HPDE6-E6E7 (cell line): ENCODE results near the gene VPS13D.

Experiments used
- DNase-seq: peaks from one replicate; pipeline ENCODE4 v3.0.0; 2011; ENCODE audit warnings: missing footprints; ENCODE audit errors: extremely low spot score

Gene VPS13D

DNA sequence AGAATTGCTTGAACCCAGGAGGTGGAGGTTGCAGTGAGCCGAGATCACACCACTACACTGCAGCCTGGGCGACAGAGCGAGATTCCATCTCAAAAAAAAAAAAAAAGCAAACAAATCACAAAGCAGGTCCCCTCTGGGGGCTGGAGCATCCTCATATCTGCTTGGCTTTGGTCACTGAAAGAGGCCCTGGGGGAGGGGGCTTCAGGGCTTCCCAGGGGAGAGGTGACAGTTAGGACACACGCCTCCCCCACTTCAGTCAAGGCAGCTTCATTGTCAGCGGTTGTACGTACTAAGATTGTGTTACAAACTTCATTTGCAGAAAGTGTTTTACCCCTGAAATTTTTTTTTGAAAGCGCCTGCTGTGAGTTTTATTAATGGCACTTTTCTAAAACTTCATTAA, 257.7 kb downstream of the VPS13D start:
- DNase-seq = no peak

DNA sequence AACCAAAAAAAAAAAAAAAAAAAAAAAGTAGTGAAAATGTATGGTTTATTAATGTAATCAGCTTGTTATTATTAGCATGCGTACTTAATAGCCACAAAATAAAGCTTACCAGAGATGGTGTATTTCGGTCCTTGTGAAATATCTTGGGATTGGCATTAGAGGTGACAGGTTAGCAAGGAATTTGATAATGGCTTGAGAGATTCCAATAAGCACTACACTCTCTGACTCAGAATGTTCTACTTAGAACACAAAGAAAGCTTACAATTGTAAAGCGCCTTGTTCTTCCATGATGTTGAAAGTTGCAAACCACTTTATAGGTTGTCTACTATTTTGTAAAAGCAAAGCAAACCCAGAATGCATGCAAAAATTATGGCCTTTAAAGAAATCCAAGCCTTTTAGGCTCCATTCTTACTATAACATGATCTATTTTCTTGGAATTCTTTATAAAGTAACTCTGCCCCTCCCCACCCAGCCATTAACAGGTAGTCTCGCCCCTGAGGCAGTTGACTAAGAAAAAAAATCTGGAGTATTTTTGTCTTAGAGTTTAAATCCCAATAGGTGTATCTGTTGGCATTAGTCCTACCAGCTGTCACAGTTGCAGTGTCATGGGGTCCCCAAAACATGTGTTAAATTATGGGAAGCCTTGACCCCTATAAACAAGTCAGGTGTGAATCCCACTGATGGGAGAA, 259.0 kb downstream of the VPS13D start:
- peak; percentile 47 for DNase-seq

DNA sequence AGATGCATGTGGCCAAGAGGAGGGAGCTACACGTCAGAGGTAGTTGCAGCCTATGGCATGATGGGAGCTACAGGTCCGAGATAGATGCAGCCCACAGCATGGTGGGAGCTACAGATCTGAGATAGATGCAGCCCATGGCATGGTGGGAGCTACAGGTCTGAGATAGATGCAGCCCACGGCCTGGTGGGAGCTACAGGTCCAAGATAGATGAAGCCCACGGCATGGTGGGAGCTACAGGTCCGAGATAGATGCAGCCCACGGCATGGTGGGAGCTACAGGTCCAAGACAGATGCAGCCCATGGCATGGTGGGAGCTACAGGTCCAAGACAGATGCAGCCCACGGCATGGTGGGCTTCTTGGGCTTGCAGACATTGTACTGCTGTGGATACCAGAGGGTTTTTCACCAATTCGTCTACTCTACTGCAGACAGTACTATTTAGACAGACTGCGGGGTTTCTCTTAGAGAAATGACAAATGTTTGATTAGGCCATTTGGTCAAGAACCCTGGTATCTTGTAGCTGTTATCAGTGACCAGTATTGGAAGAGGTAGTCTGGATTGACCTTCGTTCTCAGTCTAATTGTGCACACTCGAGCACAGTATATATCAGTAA, 260.8 kb downstream of the VPS13D start:
- no peak for DNase-seq

DNA sequence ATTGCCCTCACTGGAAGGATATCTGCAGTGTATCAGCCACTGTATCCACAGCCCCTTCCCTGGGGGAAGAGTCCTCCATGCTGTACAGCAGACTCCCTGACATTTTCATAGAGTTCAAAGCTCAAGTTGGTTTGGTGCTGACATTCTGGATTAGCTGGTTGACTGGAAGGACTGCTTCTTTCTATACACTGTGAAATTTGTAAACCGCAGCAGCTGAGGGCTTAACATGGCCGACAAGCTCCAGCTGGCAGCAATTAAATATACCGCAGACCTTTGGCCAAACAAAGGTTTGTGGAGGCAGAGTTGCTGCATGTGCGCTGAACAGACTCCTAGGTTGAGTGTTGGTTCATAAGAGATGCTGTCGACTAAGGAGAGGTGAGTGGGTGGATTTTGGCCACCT, 261.8 kb downstream of the VPS13D start:
- no peak for DNase-seq

DNA sequence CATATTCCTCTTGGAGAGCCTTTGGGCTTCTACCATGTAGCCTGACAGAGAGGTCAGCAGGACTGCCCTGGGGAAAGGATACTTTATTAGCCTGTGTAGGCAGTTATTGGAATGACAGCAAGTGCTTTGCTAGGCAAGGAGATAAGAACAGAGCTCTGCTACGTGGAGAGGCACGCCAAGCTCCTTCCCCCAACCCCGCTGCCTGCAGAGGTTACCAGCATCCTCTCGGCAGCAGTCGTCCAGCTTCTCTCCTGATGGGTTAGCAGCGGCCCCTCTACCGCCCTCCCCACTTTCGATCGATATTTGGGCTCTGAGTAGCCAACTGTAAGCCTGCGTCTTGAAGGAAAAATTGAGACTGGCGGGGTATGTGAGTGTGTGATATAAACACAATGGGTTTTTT, 265.9 kb downstream of the VPS13D start:
- no peak for DNase-seq

DNA sequence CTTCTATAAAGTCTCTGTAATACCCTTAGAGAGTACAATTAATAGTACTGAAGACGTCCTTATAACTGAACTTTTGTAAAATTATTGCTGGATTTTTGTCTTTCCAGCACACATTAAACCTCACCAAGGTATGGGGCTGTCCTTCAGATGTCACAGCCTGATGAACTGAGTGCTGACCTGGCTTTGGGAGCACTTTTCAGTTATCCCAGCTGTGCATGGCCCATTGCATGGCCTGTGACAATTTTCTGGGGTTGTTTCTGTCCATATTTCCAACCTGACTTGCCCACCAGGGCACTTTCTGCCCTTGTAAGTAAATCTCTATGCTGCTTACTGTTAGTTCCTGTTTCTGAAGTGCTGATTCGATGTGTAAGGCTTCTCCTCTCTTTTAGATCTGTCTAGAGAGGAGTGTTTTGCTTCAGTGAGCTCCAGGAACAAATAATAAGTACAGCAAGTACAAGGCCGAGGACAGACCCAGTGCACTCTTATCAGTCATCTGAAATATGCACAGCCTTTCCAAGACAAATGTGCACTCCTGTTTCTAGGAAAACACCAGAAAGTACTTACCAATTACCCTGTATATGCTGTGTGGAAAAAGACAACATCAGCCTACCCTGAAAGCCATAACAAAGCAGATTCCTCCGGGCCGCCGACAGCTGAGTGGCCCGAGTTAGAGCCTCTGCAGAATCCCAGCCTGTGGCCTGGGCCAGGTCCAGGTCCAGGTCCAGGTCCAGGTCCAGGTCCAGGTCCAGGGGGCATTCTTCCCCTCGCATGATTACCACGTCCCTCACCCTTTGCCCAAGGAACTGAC, 266.5 kb downstream of the VPS13D start:
- no peak for DNase-seq

DNA sequence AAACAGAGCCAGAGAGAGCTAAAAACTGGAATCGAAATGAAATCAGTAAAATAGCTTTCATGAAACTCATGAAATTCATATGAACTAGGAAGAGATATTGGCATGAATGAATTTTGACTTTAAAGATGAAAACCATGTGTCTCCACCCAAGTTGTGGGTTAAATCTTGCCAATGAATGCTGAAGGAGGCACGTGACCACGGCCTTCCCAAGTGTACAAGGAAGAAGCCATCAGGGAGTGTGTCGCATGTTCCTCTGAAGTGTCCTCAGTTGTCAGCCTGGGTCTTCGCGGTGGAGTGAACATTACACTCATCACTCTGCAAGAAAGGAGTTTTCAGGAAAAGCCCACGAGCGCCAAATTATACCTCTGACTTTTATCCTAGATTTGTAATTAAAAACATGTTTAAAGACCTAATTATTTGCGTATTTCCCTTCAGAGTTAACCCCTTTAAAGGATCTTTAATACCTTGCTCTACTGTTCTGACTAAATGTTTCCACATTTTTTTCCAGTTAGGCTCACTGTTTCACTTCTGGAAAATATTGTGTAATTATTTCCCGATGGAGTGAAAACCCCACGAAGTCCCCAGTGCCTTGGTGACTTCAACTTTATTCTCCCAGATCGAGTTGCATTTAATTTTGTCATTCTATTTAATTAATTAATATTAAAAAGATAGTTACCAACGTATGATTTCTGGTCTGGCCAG, 269.9 kb downstream of the VPS13D start:
- no peak for DNase-seq

DNA sequence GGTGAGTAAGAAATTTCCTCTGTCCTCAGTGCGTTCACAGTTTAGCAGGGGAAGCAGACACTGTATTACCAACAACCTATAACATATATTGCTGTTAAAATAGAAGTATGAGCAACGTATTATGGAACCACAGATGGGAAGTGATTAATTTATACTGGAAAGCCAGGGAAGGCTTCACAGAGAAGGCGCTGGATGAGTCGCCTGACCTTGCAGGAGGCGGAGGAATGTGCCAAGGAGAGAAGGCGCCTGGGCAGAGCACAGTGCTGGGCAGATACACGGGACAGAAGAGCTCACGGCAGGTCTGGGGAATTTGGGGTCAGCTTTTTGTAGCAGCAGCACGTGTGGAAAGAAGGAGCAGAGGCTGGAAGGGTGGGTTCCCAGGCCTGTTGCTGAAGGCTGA, 271.8 kb downstream of the VPS13D start:
- DNase-seq = no peak

DNA sequence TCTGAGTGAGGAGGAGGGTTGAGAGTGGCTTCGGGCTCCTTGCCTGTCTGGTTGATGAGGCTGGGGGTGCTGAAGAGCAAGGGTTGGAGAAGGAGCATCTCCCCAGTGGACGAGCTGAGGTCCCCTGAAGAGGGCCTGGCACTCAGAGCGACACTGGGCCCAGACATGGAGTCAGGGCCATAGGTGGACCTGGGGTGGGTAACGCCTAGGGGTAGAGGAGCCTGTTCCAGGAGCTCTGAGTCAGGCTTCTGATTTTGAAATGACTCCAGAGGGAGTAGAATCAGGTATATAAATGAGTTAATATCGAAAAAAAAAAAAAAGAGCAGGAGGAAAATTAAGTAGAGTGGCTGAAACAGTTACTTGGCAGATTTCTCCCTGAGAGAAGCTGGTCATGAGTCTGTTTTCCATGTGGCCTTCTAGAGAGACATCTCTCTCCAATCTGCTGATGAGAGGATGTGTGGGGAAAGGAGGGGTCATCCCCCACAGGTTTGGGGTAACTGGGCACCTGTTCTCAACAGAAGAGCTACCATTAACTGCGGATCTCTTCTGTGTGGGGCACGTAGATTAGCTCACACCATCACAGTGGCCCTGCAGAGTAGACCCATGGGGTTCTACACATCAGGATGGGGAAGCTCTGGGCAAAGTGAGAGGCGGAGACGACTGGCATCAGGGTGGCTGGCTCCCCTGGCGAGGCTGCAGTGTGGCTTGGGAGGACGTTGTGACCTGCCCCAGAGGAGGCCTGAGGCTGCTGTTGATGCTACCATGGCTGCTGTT, 272.7 kb downstream of the VPS13D start:
- DNase-seq = no peak

DNA sequence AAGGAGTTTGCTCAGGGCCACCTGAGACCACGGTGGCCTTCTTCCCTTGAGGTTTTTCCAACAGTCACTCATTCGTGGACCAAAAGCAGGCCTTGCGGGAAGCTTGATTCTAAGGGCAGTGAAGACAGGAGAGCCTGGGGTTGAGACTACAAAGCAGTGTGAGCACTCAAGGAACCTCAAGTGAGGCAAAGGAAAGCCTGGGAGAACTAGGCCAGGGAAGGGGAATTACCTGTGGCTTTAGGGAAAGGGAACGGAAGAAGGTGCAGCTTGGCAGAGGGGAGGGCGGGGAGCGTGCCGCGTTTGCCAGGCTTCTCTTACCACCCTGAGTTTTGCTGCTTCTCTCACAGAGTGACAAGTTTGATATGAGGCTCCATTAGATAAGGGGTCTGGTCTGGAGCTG, 273.9 kb downstream of the VPS13D start:
- DNase-seq = no peak

DNA sequence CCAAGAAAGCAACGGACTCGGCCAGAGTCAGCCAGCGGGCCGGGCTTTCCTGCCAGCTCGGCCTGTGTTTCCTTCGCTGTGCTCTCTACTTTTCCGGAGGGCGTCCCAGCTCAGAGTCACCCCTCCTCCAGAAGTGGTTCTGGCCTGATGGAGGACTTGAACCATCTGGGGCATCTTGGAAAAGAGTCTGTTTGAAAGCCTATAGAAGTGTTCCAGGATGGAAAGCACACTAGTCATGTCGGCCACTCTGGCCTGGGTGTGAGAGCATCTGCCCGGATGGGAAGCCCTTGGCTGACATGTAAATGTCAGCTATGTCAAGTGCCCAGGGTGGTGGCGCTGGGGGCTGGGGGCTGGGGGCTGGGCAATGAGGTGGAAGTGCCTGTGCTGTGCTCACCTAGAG, 274.8 kb downstream of the VPS13D start:
- no peak for DNase-seq

DNA sequence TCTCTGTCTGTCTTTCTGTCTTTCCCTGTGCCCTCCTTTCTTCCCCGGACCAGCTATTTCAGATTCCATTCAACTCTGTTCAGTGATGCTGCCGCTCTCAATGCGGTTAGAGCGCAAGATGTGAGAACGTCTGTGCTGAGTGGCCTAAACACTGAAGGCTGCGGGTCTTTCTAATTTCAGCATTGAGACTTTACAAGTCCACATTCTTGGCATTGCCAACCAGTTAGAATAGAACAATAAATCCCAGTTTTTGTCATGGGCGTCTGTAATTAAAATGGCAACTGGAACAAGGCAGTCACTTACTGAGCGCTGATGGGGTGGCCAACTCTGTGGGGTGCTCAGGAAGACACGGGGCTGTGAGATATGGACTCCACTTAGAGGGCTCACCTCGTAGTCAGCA, 275.4 kb downstream of the VPS13D start:
- no peak for DNase-seq

DNA sequence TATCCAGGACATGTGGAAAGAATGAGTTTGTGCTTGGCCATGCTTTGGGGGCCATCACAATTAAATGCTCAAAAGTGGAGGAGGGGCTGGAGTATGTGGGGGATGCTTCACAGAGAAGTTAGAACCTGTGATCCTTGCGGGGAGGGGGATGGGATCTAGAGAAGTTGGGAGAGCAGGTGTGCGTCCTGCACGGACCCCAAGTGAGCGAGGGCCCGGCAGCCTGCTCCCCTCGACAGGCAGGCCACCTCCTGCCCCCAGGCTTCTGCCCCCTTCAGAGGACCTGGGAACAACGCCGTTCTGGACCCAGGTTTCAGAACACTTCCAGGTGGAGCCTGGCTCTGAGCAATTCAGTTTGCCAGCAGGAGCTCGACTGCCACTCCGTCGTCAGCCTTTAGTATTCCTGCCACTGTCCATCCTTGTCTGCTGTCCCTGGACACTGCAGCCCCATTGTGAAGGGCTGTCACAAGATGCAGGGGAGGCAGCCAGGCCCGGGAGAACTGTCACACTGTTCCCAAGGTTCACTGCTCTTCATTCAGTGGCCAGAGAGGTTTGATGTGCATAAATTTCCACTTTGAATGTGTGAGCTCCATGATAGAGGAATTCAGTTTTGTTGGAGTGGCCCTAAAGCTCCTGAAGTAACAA, 275.9 kb downstream of the VPS13D start:
- DNase-seq = no peak

DNA sequence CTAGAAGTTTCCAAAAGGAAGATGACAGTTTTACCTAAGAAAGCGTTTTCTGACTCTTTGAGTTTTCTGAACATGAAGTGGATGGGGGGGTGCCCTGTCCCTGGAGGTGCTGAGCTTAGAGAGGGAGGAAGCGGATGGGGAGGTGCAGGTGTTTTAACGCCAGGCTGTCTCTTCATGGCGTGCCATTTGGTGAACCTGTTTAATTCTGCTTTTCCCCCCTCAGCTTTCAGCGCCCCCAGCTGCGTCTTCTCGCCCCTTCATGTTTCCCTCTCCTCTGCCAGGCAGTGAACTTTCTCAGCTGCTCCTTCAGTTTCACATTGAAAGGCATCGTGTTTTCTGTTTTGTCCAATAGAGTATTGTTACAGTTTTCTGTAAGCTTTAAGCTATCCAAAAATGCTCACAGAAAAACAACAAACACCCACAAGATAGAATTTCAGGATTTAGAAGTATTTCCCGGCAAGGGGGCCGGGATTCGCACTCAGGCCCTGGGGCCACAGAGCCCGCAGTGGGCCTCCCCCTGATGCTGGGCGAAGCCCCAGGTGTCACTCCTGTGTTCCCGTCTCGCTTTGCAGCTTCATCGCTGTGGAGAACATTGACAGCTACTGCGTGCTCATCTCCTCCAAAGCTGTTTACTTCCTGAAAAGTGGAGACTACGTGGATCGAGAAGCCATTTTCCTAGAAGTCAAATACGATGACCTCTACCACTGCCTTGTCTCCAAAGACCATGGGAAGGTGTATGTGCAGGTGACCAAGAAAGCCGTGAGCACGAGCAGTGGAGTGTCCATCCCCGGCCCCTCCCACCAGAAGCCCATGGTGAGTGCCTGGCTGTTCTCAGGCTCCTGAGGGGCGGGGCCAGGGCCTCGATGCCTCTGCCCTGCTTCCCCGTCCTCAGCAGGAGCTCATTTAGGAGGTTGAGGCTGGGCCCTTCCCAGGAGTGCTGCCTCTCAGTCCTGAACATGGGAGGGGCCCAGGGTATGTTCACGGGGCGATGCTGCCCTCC, 276.8 kb downstream of the VPS13D start:
- DNase-seq = no peak

DNA sequence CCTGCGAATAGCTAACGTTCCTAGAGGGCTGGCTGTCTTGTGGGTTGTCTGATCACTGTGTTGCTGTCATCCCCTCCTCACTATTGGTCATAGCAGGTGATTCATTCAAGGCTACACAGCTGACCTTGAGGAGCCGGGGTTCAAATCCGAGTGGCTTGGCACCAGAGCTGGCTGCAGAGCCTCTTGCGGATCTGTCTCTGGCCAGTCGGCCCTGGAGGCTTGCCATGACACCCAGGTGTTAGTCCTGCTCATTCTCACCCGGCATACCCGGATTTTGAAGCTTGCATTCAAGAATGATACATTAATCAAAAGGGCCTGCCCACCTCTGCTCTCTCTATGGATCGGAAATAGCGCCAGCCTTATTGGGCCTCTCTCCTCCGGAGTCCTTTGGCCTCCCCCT, 277.8 kb downstream of the VPS13D start:
- no peak for DNase-seq

DNA sequence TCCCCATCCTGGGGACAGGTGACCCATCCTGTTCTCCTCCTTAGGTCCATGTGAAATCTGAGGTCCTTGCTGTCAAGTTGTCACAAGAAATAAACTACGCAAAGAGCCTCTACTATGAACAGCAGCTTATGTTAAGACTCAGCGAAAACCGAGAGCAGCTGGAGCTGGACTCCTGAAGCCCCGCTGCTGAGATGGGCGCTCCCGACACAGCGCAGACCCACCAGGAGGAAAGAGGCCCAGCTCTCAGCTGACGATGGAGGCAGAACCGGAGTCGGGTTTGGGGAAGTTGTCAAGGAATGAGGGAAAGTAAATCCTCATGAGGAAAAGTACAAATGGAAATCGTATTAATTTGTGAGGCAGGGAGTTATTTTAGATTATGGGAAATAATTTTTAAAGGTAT, 279.0 kb downstream of the VPS13D start:
- DNase-seq = no peak

DNA sequence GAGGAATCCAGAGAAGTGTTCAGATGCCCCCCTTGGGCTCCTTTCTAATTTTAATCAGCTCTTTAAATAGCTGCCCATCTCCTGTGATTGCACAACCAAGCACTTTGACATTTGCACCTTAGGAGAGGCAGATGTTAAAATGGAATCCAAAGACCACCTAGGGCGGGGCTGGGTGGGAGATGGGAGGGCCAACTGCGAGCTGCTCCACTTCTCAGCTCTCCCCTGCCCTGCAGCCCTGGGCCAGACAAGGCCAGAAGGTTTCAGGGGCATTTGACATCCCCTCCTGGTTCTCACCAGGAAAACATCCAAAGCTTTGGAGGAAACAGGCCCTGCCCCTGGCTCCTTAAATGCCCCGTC, 281.3 kb downstream of the VPS13D start:
- no peak for DNase-seq

DNA sequence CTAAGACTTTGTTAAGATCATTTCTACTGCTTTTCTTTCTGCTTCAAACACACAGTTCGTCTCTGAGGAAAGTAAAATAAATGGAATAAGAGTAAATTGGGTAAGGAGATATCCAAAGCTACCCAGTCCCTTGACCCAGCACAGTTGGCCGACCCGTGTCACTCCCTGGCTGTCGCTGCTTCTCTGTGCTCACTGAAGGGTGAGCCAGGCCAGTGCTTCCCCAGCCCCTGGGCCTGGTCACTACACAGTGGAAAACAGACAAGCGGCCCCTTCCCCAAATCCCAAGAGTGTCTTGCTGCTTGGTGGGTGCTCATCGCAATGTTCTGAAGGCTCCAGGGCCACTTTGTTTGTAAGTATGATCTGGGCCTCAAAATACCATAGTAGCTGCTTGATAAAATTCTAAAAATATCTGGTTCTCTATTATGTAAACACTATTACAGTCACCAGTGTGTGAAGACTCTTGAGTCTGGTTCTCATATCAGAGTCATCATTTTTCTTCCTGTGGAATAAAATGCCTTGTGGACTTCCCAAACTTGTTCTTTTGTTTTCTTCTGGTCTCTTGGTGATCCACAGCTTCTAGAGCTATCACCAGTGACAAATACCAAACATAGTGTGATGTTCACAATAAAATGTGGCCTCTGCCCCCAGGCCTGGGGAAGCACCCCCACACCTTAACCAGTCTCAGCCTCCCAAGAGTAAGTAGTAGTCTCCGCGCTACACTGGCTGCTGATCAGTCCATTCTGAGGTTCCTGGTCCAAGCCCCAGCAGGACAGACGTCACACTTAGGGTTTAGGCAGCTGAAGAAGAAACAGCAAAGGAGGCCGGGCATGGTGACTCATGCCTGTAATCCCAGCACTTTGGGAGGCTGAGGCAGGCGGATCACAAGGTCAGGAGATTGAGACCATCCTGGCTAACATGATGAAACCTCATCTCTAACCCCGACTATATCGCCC, 282.0 kb downstream of the VPS13D start:
- no peak for DNase-seq

DNA sequence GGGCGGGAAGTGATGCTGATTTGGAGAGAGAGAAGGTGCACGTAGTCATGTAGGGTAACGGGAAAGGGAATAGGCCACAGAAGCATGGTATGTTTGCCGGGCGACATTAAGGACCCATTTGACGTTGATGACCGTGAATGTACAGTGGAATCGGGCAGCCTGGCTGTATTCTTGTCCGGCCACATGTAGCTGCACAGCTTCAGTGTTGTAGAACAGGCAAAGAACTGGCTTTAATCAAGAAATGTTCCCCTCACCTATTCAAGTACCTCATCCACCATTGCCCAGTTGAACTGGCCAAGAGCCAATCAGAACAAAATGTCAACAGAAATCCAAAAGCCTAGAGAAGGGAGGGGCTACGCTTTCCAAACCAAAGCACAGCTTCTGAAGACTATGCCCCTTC, 283.4 kb downstream of the VPS13D start:
- DNase-seq = no peak
